Activated CD4-positive, CD25-positive, alpha-beta regulatory T cell treated with anti-CD3 and anti-CD28 coated beads, Interleukin-2, amount 50 U/mL, for 16 hours (primary cell): ENCODE results near the gene GIT1.

Experiments
- DNase-seq: peaks from one replicate; pipeline ENCODE4 v3.0.0-alpha.2; 2020; ENCODE audit warnings: low read depth, low spot score

The GIT1 gene

GRCh38 chr17:29579866-29580771, 9.3 kb downstream of the GIT1 start:
- peak; percentile 78 for DNase-seq

GRCh38 chr17:29578626-29579485, 10.6 kb downstream of the GIT1 start:
- DNase-seq, result no peak

DNA sequence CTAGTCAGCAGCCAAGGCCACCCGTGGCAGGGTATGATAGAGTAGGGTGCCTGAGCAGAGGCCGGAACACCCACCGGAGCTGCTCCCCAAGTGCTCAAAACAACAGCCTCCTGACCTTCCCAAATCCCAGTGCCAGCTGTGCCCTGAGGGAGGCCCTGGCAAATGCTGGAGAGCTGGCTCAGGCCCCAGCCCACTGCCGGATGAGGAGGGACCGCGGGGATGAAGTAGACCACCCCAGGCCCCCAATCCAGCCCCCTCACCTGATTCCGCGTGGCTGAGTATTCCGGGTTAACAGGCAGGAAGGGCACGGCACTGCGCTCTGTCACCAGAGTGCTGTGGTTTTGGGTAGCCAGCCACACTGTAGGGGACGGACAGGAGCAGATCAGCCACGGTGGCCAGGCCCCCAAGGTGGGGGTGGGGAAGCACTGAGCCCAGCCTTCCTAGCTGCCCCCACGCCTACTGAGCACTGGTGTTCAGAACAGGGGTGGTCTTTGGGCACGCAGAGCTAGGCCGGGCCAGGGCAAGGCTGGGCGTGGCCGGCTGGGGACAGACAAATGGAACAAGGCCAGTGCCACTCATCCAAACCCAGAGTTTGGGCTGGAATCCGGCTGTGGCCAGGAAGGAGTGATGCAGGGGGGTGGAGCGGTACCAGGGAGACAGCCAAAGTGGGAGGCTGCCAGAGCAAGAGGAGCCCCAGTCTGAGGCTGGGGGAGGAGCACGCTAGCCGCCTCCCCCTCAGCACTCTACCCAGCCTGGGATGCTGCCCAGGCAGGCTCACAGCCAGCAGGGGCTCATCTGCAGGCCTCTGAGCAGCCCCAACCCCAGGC, 11.8 kb downstream of the GIT1 start:
- no peak for DNase-seq

DNA sequence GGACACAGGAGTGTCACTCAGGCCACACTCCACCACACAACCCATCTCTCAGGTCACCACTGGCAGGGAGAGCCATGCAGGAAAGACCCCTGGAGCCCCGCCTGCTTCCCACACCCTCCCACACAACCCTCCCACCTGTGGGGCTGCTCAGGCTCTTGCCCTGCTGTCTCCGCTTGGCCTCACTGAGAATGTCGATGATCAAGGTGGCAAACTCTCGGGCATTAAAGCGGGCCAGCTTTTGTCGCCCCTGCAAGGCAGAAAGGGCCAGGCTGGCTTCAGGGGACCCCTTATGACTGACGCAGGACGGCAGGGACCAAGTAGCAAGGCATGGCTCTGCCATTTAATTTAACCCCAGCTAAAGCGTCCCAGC, 12.5 kb downstream of the GIT1 start:
- no peak for DNase-seq

GRCh38 chr17:29576214-29577000, 13.0 kb downstream of the GIT1 start:
- no peak for DNase-seq

DNA sequence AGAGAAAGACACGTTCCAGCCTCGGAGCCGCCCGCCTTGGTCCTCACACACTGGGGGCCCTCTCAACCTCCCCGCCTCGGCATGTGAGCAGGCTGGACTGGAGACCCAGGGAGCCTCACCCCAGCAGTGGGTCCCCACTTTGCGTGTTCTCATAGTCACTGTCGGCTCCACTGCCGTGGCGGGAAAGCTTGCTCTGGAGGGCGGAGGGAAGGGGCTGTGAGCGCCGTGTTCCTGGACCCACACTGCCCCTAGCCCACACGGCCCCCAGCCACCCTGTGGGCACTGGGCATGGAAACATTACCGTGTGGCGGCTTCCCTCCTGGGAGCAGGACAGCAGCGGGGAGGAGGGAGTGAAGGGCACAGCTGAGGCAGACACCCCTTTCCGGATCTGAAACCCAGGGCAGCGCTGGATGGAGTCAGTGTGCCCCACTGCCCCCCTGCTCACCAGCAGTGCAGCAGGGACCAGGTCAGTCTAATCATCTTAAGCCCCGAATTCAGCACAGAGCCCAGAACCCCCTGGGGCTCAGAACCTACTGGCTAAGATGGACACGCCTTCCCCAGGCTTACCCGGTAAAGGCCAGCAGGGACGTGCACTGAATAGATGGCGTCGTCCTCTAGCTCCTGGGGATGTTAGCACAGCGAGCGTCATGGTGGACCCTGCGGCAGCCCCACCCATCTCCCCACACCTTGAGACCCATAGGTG, 13.8 kb downstream of the GIT1 start:
- DNase-seq, result no peak

DNA sequence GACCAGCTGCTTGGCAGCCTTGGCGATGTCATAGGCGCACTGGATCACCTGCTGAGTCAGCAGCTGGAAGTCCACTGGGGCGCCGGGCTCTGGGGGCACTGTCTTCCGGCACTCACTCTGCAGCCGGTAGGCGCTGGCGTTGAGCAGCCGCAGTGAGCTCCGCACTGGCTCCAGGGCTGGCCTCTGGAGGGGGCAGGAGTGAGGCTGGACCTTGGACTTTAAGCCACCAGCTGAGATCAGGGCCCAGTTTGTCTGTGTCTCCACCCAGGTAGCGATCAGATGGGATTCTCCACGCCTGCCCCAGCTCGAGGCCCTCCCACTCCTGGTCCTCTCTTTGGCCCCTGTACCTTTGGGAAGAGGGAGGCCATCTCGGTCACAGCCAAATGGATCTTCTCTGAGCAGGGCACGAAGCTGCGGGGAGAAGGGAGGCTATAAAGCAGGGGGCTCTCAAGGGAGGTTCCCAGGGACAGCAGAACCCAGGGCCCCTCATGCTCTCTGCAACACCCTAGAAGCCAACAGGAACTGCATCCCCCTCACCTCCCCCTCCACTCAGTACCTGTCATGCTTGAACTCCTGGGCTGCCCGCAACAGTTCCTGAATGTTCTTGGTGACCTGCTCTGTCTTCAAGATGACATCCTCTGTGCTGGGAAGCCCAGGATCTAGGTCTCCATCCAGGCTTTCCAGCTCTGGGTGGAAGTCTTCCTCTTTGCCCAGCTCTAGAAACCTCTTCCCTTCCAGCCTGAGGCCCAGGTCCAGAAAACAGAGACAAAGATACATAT, 14.5 kb downstream of the GIT1 start:
- DNase-seq, result no peak

DNA sequence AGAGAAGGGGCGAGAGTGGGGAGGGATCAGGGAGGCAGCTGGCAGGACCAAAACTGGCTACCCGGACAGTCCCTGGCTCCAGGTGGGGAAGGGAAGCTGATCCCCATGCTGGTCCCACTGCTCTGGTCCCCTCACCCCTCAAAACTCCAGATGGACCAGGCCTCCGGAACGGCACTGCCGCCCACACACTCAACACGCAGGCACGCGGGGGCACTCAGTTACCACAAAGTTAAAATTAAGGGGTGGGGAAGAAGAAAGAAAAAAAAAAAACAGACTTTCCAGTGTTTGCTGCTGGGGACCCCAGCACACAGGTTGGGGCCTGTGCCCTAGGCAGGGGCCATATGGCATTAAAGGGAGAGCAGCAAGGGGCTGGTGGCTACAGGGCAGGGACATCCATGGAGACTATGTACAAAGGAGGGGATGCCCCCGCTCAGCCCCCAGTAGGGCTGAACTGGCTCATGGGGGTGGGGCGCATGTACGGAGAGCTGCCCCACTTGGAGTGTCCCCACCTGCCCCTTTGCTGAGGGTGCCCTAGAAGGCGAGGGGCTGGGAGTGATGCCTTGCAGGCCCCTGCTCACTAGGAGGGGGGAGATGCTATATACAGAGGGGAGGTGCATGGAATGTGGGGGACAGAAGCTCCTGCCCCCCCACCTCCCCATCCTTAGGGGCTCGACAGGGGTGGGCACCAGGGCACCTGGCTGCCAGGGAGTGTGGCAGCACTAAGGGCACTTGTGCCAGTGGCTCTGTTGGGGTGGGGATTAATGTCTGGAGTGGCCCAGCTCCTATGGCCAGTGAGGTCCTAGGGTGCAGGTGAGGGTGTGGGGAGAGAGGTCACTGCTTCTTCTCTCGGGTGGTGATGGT, 15.3 kb downstream of the GIT1 start:
- DNase-seq, result no peak

GRCh38 chr17:29573558-29573869, 15.9 kb downstream of the GIT1 start:
- DNase-seq, result no peak

- DNase-seq, result no peak
Observed at GRCh38 chr17:29572691-29573557, 16.5 kb downstream of the GIT1 start.

GRCh38 chr17:29571883-29572681, 17.4 kb downstream of the GIT1 start:
- no peak for DNase-seq

DNA sequence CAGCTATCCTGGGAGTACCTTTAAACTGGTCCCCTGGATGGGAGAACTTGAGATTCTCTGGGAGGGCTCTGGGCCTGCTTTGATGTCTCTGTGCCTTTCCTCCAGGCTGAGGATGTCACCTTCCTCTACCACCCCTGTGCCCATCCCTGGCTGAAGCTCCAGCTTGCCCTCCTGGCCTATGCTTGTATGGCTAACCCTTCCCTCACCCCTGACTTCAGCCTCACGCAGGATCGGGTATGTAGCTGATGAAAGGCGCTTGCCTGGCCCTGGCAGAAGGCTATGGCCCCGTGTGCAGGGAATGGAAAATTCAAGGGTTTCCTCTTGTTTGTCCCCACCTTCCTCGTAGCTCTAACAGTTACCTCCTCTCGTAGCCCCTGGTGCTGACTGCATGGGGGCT, 18.0 kb downstream of the GIT1 start:
- no peak for DNase-seq

DNA sequence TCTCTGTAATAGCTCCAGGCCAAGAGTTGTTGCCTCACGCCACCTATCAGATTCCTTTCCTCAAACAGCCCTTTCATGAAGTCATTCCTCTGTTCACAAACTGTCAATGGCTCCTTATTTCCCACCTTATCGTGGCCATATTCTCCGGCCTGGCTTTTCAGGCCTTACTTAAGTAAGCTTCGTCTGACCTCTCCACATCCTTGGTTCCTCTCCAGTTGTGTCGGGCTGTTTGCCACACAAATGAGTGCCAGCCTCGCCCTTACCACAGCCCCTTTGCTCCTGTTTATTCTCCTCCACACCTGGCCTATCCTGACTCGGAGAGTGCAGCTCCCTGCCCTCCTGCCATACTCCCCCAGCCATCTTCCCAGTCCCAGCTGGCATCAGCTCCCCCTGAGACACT, 18.9 kb downstream of the GIT1 start:
- DNase-seq, result no peak

GRCh38 chr17:29569245-29569950, 20.1 kb downstream of the GIT1 start:
- no peak for DNase-seq

DNA sequence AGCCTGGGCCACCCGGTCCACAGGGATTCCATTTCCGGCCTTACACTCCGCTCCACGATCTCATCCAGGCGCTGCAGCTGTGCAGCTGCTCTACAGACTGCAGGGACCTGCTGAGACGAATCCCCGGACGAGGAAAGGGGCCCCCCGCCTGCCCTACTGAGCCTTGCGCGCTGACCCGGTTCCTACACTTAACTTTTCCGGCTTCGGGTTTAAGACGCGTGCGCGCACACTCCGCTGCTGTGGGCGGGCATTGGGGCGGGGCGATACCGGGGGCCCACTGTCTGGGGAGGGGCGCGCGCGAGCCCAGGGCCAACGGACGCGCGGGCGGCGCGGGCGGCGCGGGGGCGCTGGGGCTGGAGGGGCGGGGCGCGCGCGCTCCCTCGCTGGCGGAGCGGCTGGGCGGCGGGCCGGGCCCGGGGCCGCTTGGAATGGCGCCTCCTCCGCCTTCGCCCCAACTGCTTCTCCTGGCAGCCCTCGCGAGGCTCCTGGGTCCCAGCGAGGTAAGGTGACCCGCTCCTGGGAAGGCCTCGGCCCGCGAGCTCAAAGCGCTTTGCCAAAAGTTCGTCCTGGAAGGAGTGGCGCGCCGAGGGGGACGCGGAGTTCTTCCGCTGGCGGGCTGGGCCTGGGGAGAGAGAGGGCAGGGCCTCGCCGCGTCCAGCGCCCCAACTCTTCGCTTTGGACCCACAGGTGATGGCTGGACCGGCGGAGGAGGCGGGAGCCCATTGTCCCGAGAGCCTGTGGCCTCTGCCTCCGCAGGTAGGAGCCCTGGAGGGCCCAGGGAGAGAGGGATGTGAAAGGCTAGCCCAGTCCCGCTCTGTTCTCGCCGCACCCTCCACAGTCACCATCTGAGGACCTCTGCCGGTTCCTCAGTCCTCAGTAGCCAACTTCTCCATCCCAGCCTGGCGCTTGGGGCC, 20.9 kb downstream of the GIT1 start, which contains the start of gene TP53I13:
TSS of gene TP53I13 (plus strand) at position 371 of the 914 bp plus-strand sequence. CDS start at position 429, 58 bp downstream.
- DNase-seq, result peak; percentile 77
